ENCODE measurements around the gene IFT57.

The IFT57 gene

DNA sequence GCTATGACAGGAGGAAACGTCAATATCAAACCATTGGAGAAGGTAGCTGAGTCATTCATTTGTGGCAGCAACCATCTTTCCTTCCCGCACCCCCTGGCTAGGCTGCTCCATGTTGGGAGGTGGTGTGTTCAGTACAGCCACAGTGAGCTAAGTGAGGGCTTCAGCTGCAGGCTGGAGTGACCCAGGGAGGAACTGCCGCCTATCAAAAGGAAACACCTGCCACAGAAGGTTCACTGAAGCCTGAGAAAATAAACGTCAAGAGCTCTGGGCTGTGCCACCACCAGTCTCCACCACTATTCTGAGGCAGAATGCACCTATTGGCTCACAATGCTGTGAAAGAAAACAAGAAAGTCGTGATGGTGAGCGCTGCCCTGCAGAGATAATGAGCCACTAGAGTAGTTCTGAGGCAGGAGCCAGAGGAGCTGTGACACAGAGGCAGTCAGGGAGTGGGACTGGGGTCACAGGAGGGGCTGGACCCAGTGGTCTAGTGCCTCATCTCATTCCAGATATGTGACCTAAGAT, 96.6 kb downstream of the IFT57 start:
- DNase-seq (ENCODE audit: low spot score): peak; percentile 64

- DNase-seq (ENCODE audit: low spot score): no peak
Observed at GRCh38 chr3:108125153-108125543, 97.1 kb downstream of the IFT57 start.

DNA sequence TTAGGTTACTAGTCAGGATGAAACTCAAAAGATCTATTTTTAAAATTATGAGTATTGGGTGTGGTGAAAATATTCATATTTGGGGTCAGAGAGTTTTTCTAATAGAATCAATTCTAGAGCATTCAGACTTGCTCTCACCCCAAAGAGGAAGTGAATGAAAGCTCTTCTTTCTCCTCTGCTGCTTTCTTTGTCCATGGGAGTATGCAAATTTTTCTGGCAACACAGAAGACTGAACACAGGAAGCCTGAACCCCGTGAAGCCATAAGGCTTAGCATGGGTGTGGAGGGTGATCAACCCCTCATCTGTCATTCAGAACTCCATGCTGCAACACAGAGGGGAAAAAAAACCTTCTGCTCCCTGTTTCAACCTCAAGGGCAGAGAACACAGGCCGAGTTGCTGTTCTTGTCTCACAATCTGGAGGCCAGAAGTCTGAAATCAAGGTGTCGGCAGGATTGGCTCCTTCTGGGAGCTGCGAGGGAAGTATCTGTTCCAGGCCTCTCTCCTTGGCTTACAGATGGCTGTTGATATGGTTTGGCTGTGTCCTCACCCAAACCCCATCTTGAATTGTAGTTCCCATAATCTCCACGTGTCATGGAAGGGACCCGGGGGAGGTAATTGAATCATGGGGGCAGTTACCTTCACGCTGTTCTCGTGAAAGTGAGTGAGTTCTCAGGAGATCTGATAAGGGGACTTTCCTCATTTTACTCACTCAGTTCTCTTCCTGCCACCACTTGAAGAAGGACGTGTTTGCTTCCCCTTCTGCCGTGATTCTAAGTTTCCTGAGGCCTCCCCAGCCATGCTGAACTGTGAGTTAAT, 97.7 kb downstream of the IFT57 start:
- peak; percentile 87 for DNase-seq (ENCODE audit: low spot score)

DNA sequence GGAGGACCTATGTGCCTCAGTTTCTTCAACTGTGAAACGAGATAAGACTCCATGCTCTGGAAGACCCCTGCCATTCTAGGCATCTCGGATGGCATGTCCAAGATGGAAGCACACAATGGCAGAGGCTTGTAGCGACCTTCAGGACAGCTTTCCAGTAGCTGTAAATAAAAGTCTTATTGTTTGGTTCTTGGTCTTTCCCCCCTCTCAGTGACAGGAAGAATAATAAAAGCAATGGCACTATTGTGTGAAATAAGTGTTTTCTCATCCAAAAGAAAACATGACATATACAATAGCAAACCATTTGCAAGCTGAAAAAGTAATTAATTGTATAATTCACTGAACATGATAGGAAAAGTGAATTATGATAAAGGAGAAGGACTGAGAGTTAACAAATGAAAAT, 98.9 kb downstream of the IFT57 start:
- no peak for DNase-seq (ENCODE audit: low spot score)

GRCh38 chr3:108122276-108122675, 99.9 kb downstream of the IFT57 start:
- no peak for DNase-seq (ENCODE audit: low spot score)

GRCh38 chr3:108119398-108120104, 102.7 kb downstream of the IFT57 start:
- DNase-seq (ENCODE audit: low spot score): no peak

GRCh38 chr3:108118038-108118768, 104.0 kb downstream of the IFT57 start:
- DNase-seq (ENCODE audit: low spot score): no peak

GRCh38 chr3:108117241-108117775, 104.9 kb downstream of the IFT57 start:
- DNase-seq (ENCODE audit: low spot score): no peak

GRCh38 chr3:108114423-108115065, 107.7 kb downstream of the IFT57 start:
- no peak for DNase-seq (ENCODE audit: low spot score)

DNA sequence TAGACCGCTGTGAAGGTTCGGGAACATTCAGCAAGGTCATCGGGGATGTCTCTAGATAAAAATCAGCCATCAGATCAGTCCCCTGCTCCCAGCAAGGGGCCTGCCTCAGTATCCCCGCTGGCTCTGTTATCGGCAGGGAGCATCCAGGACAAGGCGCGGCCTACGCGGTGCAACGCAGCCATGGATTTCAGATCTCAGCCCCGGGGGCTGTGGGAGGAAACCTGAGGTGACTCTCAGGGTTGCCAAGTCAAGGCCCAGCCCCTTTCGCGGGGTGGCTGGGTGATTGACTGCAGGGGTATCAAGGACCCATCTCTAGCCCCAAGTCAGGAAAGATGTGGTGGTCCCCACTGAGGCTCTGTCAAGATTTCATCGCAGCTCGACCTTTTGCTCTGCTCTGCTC, 108.2 kb downstream of the IFT57 start:
- no peak for DNase-seq (ENCODE audit: low spot score)

DNA sequence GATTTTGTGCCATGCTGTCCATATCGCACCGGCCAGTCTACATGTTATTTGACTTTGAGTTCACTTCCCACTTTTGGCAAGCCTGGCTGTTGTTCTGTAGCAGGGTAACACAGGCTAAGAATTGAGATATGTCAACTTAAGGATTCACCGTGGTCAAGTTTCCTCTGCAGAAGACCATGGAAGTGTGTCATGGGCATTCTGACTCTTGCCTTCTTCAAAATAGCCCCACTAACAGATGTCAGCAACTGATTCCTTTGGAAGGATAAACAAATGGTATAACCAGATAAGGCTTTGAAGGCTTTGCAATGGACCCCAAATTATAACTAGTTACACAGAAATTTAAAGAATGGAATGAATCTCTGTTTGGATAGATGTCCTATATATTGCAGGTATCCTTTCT, 111.3 kb downstream of the IFT57 start:
- DNase-seq (ENCODE audit: low spot score): no peak

Measured in activated CD4-positive, alpha-beta T cell treated with anti-CD3 and anti-CD28 coated beads, Interleukin-2, Interleukin-4, amounts not matched to agents 100 ng/mL and 50 ng/mL, durations not matched to agents 16 hours and 8 hours (primary cell).